ENCODE data around the gene CREB1. TPM values are rescaled to one million over a fixed set of nuclear protein-coding genes. Genes with fewer than 3 reads are reported as not detected.

The CREB1 gene
- total and polyA plus RNA-seq, 3 donors from 2014 or later: 71.3 to 132 (median 96.5) TPM

GRCh38 chr2:207532676-207533075 is 2.9 kb downstream of the CREB1 start:
- WGBS, 2 donors: 56 to 63% methylated on average over 9 of the region's 9 CpGs
- H3K27me3 ChIP-seq: no peaks in the 10 kb centered on the region

GRCh38 chr2:207533461-207534008 is 3.8 kb downstream of the CREB1 start:
- H3K4me1 ChIP-seq: peaks cover 37% of the 10 kb centered on the region
- intact Hi-C loops (cut with DNase I; ENCODE audit: low total_unique reads): no loop called here

More at GRCh38 chr2:207532676-207533075, 2.9 kb downstream of the CREB1 start:
- Histone ChIP-seq H3K4me1 (peaks cover 37% of the 10 kb centered on the region), H3K36me3 (ENCODE audit: low read depth, missing control alignments) (no peaks in the 10 kb centered on the region), H3K4me3 (no peak overlapping the region), H3K27ac (no peak overlapping the region), H3K9me3 (no peaks in the 10 kb centered on the region)
- DNase-seq: no peak
- TF ChIP-seq CTCF (IDR thresholded peaks at IDR 0.05) (no peak), POLR2A (IDR thresholded peaks at IDR 0.05) (no peak)
- intact Hi-C loops (cut with DNase I; ENCODE audit: low total_unique reads): no loop called here

GRCh38 chr2:207534417-207534816 is 4.7 kb downstream of the CREB1 start:
- Histone ChIP-seq H3K27me3 (no peaks in the 10 kb centered on the region), H3K4me3 (no peak overlapping the region), H3K9me3 (no peaks in the 10 kb centered on the region), H3K4me1 (peaks cover 32% of the 10 kb centered on the region), H3K27ac (no peak overlapping the region), H3K36me3 (ENCODE audit: low read depth, missing control alignments) (no peaks in the 10 kb centered on the region)
- no peak for DNase-seq
- TF ChIP-seq CTCF (IDR thresholded peaks at IDR 0.05) (no peak), POLR2A (IDR thresholded peaks at IDR 0.05) (no peak)
- intact Hi-C loops (cut with DNase I; ENCODE audit: low total_unique reads): no loop called here
- WGBS, 2 donors: 64 to 65% methylated on average over 3 of the region's 3 CpGs

More at GRCh38 chr2:207533461-207534008, 3.8 kb downstream of the CREB1 start:
- DNase-seq: no peak
- WGBS, 2 donors: 61% methylated on average over 2 of the region's 2 CpGs
- Histone ChIP-seq H3K36me3 (ENCODE audit: low read depth, missing control alignments) (no peaks in the 10 kb centered on the region), H3K9me3 (no peaks in the 10 kb centered on the region), H3K4me3 (no peak overlapping the region), H3K27me3 (no peaks in the 10 kb centered on the region), H3K27ac (no peak overlapping the region)
- no peak for TF ChIP-seq CTCF (IDR thresholded peaks at IDR 0.05)
- TF ChIP-seq POLR2A (IDR thresholded peaks at IDR 0.05): no peak

- H3K9me3 ChIP-seq: no peaks in the 10 kb centered on the region
- no peak for DNase-seq
- H3K4me1 ChIP-seq: peaks cover 6% of the 10 kb centered on the region
- H3K36me3 ChIP-seq (ENCODE audit: low read depth, missing control alignments): no peaks in the 10 kb centered on the region
- no peak overlapping the region for H3K27ac ChIP-seq
- TF ChIP-seq POLR2A (IDR thresholded peaks at IDR 0.05): no peak
- 95 to 99% methylated on average over 2 of the region's 2 CpGs for WGBS, 2 donors
- H3K27me3 ChIP-seq: no peaks in the 10 kb centered on the region
- H3K4me3 ChIP-seq: no peak overlapping the region
- intact Hi-C loops (cut with DNase I; ENCODE audit: low total_unique reads): no loop called here
Measured at GRCh38 chr2:207539470-207539869, 9.7 kb downstream of the CREB1 start.

GRCh38 chr2:207540431-207540830 is 10.7 kb downstream of the CREB1 start:
- no peaks in the 10 kb centered on the region for H3K9me3 ChIP-seq
- H3K4me3 ChIP-seq: no peak overlapping the region
- no peak overlapping the region for H3K27ac ChIP-seq
- intact Hi-C loops (cut with DNase I; ENCODE audit: low total_unique reads): no loop called here
- no peaks in the 10 kb centered on the region for H3K4me1 ChIP-seq
- no peak for TF ChIP-seq CTCF (IDR thresholded peaks at IDR 0.05)
- TF ChIP-seq POLR2A (IDR thresholded peaks at IDR 0.05): no peak
- 95 to 100% methylated on average over 2 of the region's 2 CpGs for WGBS, 2 donors
- DNase-seq: no peak
- no peaks in the 10 kb centered on the region for H3K36me3 ChIP-seq (ENCODE audit: low read depth, missing control alignments)
- H3K27me3 ChIP-seq: no peaks in the 10 kb centered on the region
